ENCODE data around the gene SLITRK3. TPM values are rescaled to one million over a fixed set of nuclear protein-coding genes. Genes with fewer than 3 reads are reported as not detected.

SLITRK3 gene
- total RNA-seq, 1 experiment from 2014 or later: 0.48 TPM

GRCh38 chr3:165195241-165195639 lies 944 bp downstream of the SLITRK3 start:
- H3K56ac ChIP-seq (ENCODE audit: insufficient read length, low read depth, low read length): no peak overlapping the region
- Mint-ChIP-seq H3K9me3 (no peaks in the 10 kb centered on the region; a peak in 1 of 5 replicates), H3K4me1 (peaks cover 39 to 43% of the 10 kb centered on the region in 2 experiments), H3K36me3 (ENCODE audit: insufficient read depth in 1 of 3, low read depth in 3 of 3) (no peaks in the 10 kb centered on the region), H3K4me3 (peak overlapping the region; percentile 83 to 99), H3K27me3 (ENCODE audit: low read depth) (peaks cover 63% of the 10 kb centered on the region), H3K27ac (no peak overlapping the region)
- no peak overlapping the region for H4K91ac ChIP-seq (ENCODE audit: insufficient read length, low read depth, low read length)
- no peak overlapping the region for H2BK120ac ChIP-seq (ENCODE audit: low read depth, low read length, poor library complexity, severe bottlenecking)
- H3K4me2 ChIP-seq (ENCODE audit: insufficient read depth, insufficient read length, low read length): peak overlapping the region; percentile 91
- H2BK20ac ChIP-seq (ENCODE audit: low read depth, low read length, poor library complexity, severe bottlenecking): no peak overlapping the region
- H3K23me2 ChIP-seq (ENCODE audit: insufficient read length, low read depth, low read length, poor library complexity, severe bottlenecking): peaks cover 38% of the 10 kb centered on the region
- H3K14ac ChIP-seq (ENCODE audit: insufficient read depth, low read length): no peak overlapping the region
- H2BK5ac ChIP-seq (ENCODE audit: insufficient read length, low read length): no peak overlapping the region
- DNase-seq: no peak
- no peak overlapping the region for H2AK5ac ChIP-seq (ENCODE audit: insufficient read length, low read length)
- H3K79me2 ChIP-seq (ENCODE audit: insufficient read depth, low read length): no peaks in the 10 kb centered on the region
- H2AFZ ChIP-seq (ENCODE audit: low read length): no peak overlapping the region
- WGBS (ENCODE audit: extremely low coverage, insufficient read length, low lambda C conversion rate): no CpG with 5 or more reads among the region's 18 CpGs
- no peak overlapping the region for H4K5ac ChIP-seq (ENCODE audit: insufficient read length, low read depth, low read length)
- no peaks in the 10 kb centered on the region for H3K9me3 ChIP-seq (ENCODE audit: control insufficient read depth, low read depth, low read length)
- H3K79me1 ChIP-seq (ENCODE audit: insufficient read depth, low read depth, low read length, poor library complexity, severe bottlenecking): no peaks in the 10 kb centered on the region
- no peak overlapping the region for H3K23ac ChIP-seq (ENCODE audit: insufficient read length, low read depth, low read length)
- no peak overlapping the region for H3T11ph ChIP-seq (ENCODE audit: low read length)
- no peaks in the 10 kb centered on the region; the same call in 1 of the 2 replicates for H3K4me1 ChIP-seq (ENCODE audit: insufficient read depth, low read length)
- no peak overlapping the region for H3K9ac ChIP-seq (ENCODE audit: extremely low read depth, insufficient read length, low read length)
- no peak overlapping the region for H3K18ac ChIP-seq (ENCODE audit: insufficient read length, low read depth, low read length)
- H2BK12ac ChIP-seq (ENCODE audit: insufficient read length, low read depth, low read length): no peak overlapping the region
- H2BK15ac ChIP-seq (ENCODE audit: low read depth, low read length): no peak overlapping the region
- H4K8ac ChIP-seq (replicated peaks; ENCODE audit: insufficient read length, low read depth, low read length): no peak overlapping the region
- peaks cover 27% of the 10 kb centered on the region for H3K27me3 ChIP-seq (ENCODE audit: insufficient read depth, low read length)
- H4K20me1 ChIP-seq (ENCODE audit: control insufficient read depth, insufficient read depth, insufficient read length): no peaks in the 10 kb centered on the region
- H3K27ac ChIP-seq (ENCODE audit: insufficient read length, low read depth, low read length): no peak overlapping the region
- H3K4ac ChIP-seq (ENCODE audit: low read depth, low read length): no peak overlapping the region
- TF ChIP-seq CTCF (conservative IDR thresholded peaks at IDR 0.05): no peak

Data from H9 (cell line).